K562 (cell line): ENCODE measurements around the gene GPRIN1. TPM values are rescaled to one million over a fixed set of nuclear protein-coding genes. Genes with fewer than 3 reads are reported as not detected.

Experiments
- ARNT ChIP-seq, 2 experiments: fragments of 450-650 bp; IDR thresholded peaks; 2 replicates each; pipeline ENCODE4 v1.6.1; 2016; ENCODE audit warnings: mild to moderate bottlenecking in 1 of 2
- CHD1 ChIP-seq: fragments of 200-600 bp; sonication (generic); IDR thresholded peaks from one replicate; pipeline ENCODE4 v1.6.1; 2012; ENCODE audit warnings: mild to moderate bottlenecking, moderate library complexity, low read length, inconsistent platforms
- CREB1 ChIP-seq, 2 experiments: sonication (generic) in 1 of 2; formaldehyde crosslinking in 1 of 2; IDR thresholded peaks; 2 replicates each; pipeline versions ENCODE4 v1.6.1 to v1.8.0; 2012 to 2022; ENCODE audit warnings: inconsistent platforms in 1 of 2, mild to moderate bottlenecking in 1 of 2, missing genetic modification reagents in 1 of 2, moderate library complexity in 1 of 2
- CTBP1 ChIP-seq: fragments of 450-650 bp; IDR thresholded peaks from 2 replicates; pipeline ENCODE4 v1.6.1; 2016; ENCODE audit warnings: borderline replicate concordance
- ESRRA ChIP-seq: fragments of 450-650 bp; IDR thresholded peaks from 2 replicates; pipeline ENCODE4 v1.6.1; 2014; ENCODE audit warnings: low read depth, mild to moderate bottlenecking, moderate library complexity, borderline replicate concordance
- MIER1 ChIP-seq: fragments of 450-650 bp; IDR thresholded peaks from 2 replicates; pipeline ENCODE4 v1.6.1; 2016; ENCODE audit warnings: antibody characterized with exemption, mild to moderate bottlenecking, low read depth
- PHB ChIP-seq: fragments of 250-450 bp; sonication (Bioruptor Pico); IDR thresholded peaks from 2 replicates; pipeline ENCODE4 v1.5.0; 2021
- RAD21 ChIP-seq, 2 experiments: fragments of 250-450 bp in 1 of 2; fragments of 450-650 bp in 1 of 2; sonication (Bioruptor Pico) in 1 of 2; formaldehyde crosslinking in 1 of 2; IDR thresholded peaks in 1 of 2; conservative IDR thresholded peaks in 1 of 2; 2 replicates each; pipeline versions ENCODE4 v1.4.0 to v1.8.0; 2020 to 2022; ENCODE audit warnings: mild to moderate bottlenecking in 2 of 2, moderate library complexity in 1 of 2
- ZHX1 ChIP-seq: fragments of 150-350 bp; conservative IDR thresholded peaks from 2 replicates; pipeline ENCODE4 v1.6.1; 2014; ENCODE audit warnings: low read length
- ZNF407 ChIP-seq: fragments of 450-650 bp; IDR thresholded peaks from 2 replicates; pipeline ENCODE4 v1.6.1; 2016; ENCODE audit warnings: low read depth
- polyA plus RNA-seq, 8 experiments: library from polyadenylated mRNA; depleted of rRNA in 4 of 8; stranded (reverse) in 5 of 8; unstranded in 3 of 8; fragments of >200 nt; fragmentation: Nextera tagmentation in 2 of 8; fragmentation: Illumina TruSeq in 1 of 8; extraction: Ambion mirVana in 2 of 8; extraction: Trizol in 1 of 8; gene quantifications; 2 replicates each; pipeline versions ENCODE4 v1.2.1 to v1.2.3, GENCODE V29; 2011 to 2014; ENCODE audit warnings: inconsistent platforms in 1 of 8, missing spikeins in 1 of 8
- total RNA-seq, 7 experiments: library from RNA; depleted of rRNA in 6 of 7; stranded (reverse); fragments of >200 nt in 6 of 7; fragmentation: Illumina TruSeq in 2 of 7; extraction: Trizol in 2 of 7; gene quantifications; 2 replicates each; pipeline versions ENCODE4 v1.2.1 to v1.2.3, GENCODE V29; 2011 to 2021; ENCODE audit warnings: low replicate concordance in 1 of 7
- TF ChIP-seq, protein P1 (sequence below): fragments of 250-450 bp; sonication (Bioruptor Pico); IDR thresholded peaks from 2 replicates; pipeline ENCODE4 v1.6.1; 2021; ENCODE audit warnings: mild to moderate bottlenecking
- TF ChIP-seq, protein P2 (sequence below): sonication (generic); formaldehyde crosslinking; IDR thresholded peaks from 2 replicates; pipeline ENCODE4 v1.9.0; 2022; ENCODE audit warnings: mild to moderate bottlenecking, missing genetic modification reagents
- TF ChIP-seq, protein P3 (sequence below), 2 experiments: fragments of 200-800 bp in 1 of 2; sonication (Bioruptor generic) in 1 of 2; sonication (generic) in 1 of 2; formaldehyde crosslinking in 1 of 2; IDR thresholded peaks in 1 of 2; conservative IDR thresholded peaks in 1 of 2; 2 replicates each; pipeline versions ENCODE4 v1.5.0 to v1.6.1; 2016 to 2020; ENCODE audit warnings: missing compliant biosample characterization in 1 of 2, missing genetic modification characterization in 1 of 2, missing genetic modification reagents in 1 of 2

GPRIN1 gene
- total and polyA plus RNA-seq, 9 of the 15 experiments (the other 6 are each of a cell fraction or from before 2014, with no cell fraction given): 0.15 to 11.6 (median 4.4) TPM

DNA sequence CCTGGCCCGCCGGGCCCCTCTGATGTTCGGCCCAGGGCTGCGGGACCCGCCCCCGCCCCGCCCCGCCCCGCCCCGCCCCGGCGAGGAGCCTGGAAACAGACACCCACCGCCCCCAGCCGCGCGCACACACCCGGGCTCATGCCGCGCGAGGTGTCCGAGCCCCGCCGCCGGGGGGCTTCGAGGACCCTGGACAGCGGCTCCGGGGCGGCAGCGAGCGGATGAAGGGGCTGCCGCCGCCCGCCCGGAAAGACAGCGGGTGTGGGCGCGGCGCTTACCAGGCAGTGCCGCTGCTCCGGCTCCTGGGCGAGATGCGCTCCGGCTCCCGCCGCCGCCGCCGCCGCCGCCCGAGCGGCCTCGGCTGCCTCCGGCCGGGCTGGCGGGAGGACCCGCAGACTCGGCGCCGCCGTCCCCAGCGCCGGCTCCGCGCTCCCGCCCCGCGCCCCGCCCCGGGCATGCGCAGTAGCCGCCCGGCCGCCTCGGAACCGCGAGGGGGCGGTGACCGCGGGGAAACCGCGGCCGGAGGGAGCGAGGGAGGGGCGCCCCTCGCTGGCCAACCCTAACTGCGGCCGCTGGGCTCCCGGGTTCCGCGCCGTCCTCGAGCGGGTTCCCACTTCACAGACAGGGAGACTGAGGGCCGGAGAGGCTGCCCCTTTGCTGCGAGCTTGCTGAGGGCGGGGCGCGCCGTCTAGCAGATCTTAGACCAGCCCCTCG lies at the start of gene GPRIN1 (continued):
- TF ChIP-seq ZNF407: no peak
- TF ChIP-seq, protein P1, sequence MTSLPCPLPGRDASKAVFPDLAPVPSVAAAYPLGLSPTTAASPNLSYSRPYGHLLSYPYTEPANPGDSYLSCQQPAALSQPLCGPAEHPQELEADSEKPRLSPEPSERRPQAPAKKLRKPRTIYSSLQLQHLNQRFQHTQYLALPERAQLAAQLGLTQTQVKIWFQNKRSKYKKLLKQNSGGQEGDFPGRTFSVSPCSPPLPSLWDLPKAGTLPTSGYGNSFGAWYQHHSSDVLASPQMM (CRISPR knock-in tag): no peak
- TF ChIP-seq, protein P2, sequence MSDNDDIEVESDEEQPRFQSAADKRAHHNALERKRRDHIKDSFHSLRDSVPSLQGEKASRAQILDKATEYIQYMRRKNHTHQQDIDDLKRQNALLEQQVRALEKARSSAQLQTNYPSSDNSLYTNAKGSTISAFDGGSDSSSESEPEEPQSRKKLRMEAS (CRISPR knock-in tag): no peak
- TF ChIP-seq ESRRA: peak; percentile 78; the same call in 1 of the 2 replicates
- TF ChIP-seq RAD21 (CRISPR knock-in tag; conservative IDR thresholded peaks at IDR 0.05 in 1 of 2, IDR thresholded peaks at IDR 0.05 in 1 of 2): peak in 1 of 2 experiments; percentile 54; a peak in 3 of 4 replicates
- TF ChIP-seq MIER1: peak; percentile 45; the same call in 1 of the 2 replicates
- TF ChIP-seq CREB1 (IDR thresholded peaks at IDR 0.05): no peak
- no peak for TF ChIP-seq CREB1 (CRISPR knock-in tag; IDR thresholded peaks at IDR 0.05)
- no peak for TF ChIP-seq ARNT (IDR thresholded peaks at IDR 0.05)
- TF ChIP-seq CHD1: no peak
- TF ChIP-seq CTBP1: peak; percentile 18; the same call in 1 of the 2 replicates
- no peak for TF ChIP-seq PHB (CRISPR knock-in tag)
- TF ChIP-seq, protein P3, sequence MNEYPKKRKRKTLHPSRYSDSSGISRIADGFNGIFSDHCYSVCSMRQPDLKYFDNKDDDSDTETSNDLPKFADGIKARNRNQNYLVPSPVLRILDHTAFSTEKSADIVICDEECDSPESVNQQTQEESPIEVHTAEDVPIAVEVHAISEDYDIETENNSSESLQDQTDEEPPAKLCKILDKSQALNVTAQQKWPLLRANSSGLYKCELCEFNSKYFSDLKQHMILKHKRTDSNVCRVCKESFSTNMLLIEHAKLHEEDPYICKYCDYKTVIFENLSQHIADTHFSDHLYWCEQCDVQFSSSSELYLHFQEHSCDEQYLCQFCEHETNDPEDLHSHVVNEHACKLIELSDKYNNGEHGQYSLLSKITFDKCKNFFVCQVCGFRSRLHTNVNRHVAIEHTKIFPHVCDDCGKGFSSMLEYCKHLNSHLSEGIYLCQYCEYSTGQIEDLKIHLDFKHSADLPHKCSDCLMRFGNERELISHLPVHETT (CRISPR knock-in tag; conservative IDR thresholded peaks at IDR 0.05 in 1 of 2, IDR thresholded peaks at IDR 0.05 in 1 of 2): no peak
- TF ChIP-seq ZHX1: no peak
